IMR-90 (cell line): ENCODE data around the gene FCMR. TPM values are rescaled to one million over a fixed set of nuclear protein-coding genes. Genes with fewer than 3 reads are reported as not detected.

Experiments
- ATAC-seq: fragments of 200-7000 bp; cut with Tn5 transposase; 2 replicates; pipeline ENCODE4 v1.9.1; 2020; ENCODE audit warnings: low read depth, mild to moderate bottlenecking, moderate library complexity
- BruUV-seq: library from RNA; stranded (reverse); fragments of 400-500 nt; replicated peaks from 2 replicates; lab custom pipeline; 2021; lab: Mats Ljungman, UMichigan
- CTCF ChIA-PET: fragments of 300-600 bp; formaldehyde crosslinking; extraction: SDS; loops from one replicate; lab custom pipeline; 2021; ENCODE audit warnings: antibody characterized with exemption; lab: Yijun Ruan, JAX
- POLR2A ChIA-PET: fragments of 300-600 bp; sonication (Branson Sonifier 250); formaldehyde crosslinking; loops from one replicate; lab custom pipeline; 2022; ENCODE audit warnings: antibody characterized with exemption; ENCODE audit not compliant: unreplicated experiment; lab: Charles Lee
- DNase-seq: peaks from one replicate; pipeline ENCODE4 v3.0.0; 2013
- H2AFZ ChIP-seq: replicated peaks from 2 replicates; pipeline ENCODE3; 2013; ENCODE audit warnings: low read length, mild to moderate bottlenecking; ENCODE audit not compliant: poor library complexity
- H2AK5ac ChIP-seq: 2 replicates; pipeline ENCODE4 v1.6.1; 2013; ENCODE audit warnings: low read depth, low read length, inconsistent platforms
- H2AK9ac ChIP-seq: replicated peaks from 2 replicates; pipeline ENCODE3; 2013; ENCODE audit warnings: mild to moderate bottlenecking, low read depth, low read length, moderate library complexity; ENCODE audit not compliant: poor library complexity
- H2BK120ac ChIP-seq: 2 replicates; pipeline ENCODE4 v1.6.1; 2013; ENCODE audit warnings: low read depth, low read length, inconsistent platforms
- H2BK15ac ChIP-seq: 3 replicates; pipeline ENCODE4 v1.6.1; 2013; ENCODE audit warnings: low read depth, low read length, inconsistent platforms
- H2BK20ac ChIP-seq: 2 replicates; pipeline ENCODE4 v1.6.1; 2013; ENCODE audit warnings: low read depth, mild to moderate bottlenecking, inconsistent platforms, low read length, moderate library complexity
- H2BK5ac ChIP-seq: 2 replicates; pipeline ENCODE4 v1.6.1; 2013; ENCODE audit warnings: mild to moderate bottlenecking, low read depth, low read length, inconsistent platforms; ENCODE audit not compliant: poor library complexity, severe bottlenecking
- H3K14ac ChIP-seq: replicated peaks from 2 replicates; pipeline ENCODE4 v1.6.1; 2013; ENCODE audit warnings: low read depth, low read length, inconsistent platforms
- H3K18ac ChIP-seq: 2 replicates; pipeline ENCODE4 v1.6.1; 2013; ENCODE audit warnings: low read depth, low read length, control low read depth
- H3K23ac ChIP-seq: 2 replicates; pipeline ENCODE4 v1.6.1; 2013; ENCODE audit warnings: low read depth, low read length, inconsistent platforms
- H3K27ac ChIP-seq: 2 replicates; pipeline ENCODE4 v1.5.1; 2013; ENCODE audit warnings: mild to moderate bottlenecking, control low read depth, low read length; ENCODE audit not compliant: insufficient read depth
- H3K27me3 ChIP-seq: 2 replicates; pipeline ENCODE4 v1.6.1; 2013; ENCODE audit warnings: low read length; ENCODE audit not compliant: control insufficient read depth, insufficient read depth
- H3K36me3 ChIP-seq: 2 replicates; pipeline ENCODE4 v1.6.1; 2013; ENCODE audit warnings: low read length, mixed read lengths; ENCODE audit not compliant: control insufficient read depth, insufficient read depth
- H3K4ac ChIP-seq: 2 replicates; pipeline ENCODE4 v1.6.1; 2013; ENCODE audit warnings: low read depth, low read length, inconsistent platforms
- H3K4me1 ChIP-seq: 2 replicates; pipeline ENCODE4 v1.6.1; 2013; ENCODE audit warnings: low read length, mixed read lengths; ENCODE audit not compliant: control insufficient read depth, insufficient read depth
- H3K4me2 ChIP-seq: 2 replicates; pipeline ENCODE4 v1.6.1; 2013; ENCODE audit warnings: low read depth, mild to moderate bottlenecking, control low read depth, low read length, moderate library complexity
- H3K4me3 ChIP-seq: 2 replicates; pipeline ENCODE4 v1.5.1; 2013; ENCODE audit warnings: low read depth, mild to moderate bottlenecking, control low read depth, low read length, moderate library complexity; ENCODE audit not compliant: insufficient read depth
- H3K56ac ChIP-seq: 2 replicates; pipeline ENCODE4 v1.6.1; 2013; ENCODE audit warnings: low read length, inconsistent platforms; ENCODE audit not compliant: insufficient read depth; ENCODE audit errors: extremely low read depth
- H3K79me1 ChIP-seq, 2 experiments: 2 replicates each; pipeline ENCODE4 v1.6.1; 2013; ENCODE audit warnings: low read length in 2 of 2, inconsistent platforms in 1 of 2, low read depth in 1 of 2
- H3K9ac ChIP-seq: 2 replicates; pipeline ENCODE4 v1.6.1; 2013; ENCODE audit warnings: low read depth, low read length, control low read depth
- H3K9me1 ChIP-seq: 2 replicates; pipeline ENCODE4 v1.6.1; 2013; ENCODE audit warnings: low read length, inconsistent platforms; ENCODE audit not compliant: insufficient read depth
- H3K9me3 ChIP-seq: 2 replicates; pipeline ENCODE4 v1.6.1; 2013; ENCODE audit warnings: low read length; ENCODE audit not compliant: control insufficient read depth, insufficient read depth
- H4K20me1 ChIP-seq: 2 replicates; pipeline ENCODE4 v1.6.1; 2013; ENCODE audit warnings: low read length, inconsistent platforms; ENCODE audit not compliant: insufficient read depth
- H4K5ac ChIP-seq: 2 replicates; pipeline ENCODE4 v1.6.1; 2013; ENCODE audit warnings: mild to moderate bottlenecking, low read depth, low read length, control low read depth
- H4K8ac ChIP-seq, 2 experiments: 2 replicates each; pipeline ENCODE4 v1.6.1; 2013; ENCODE audit warnings: low read depth in 2 of 2, low read length in 2 of 2, control low read depth in 1 of 2, inconsistent platforms in 1 of 2
- H4K91ac ChIP-seq: 2 replicates; pipeline ENCODE4 v1.6.1; 2013; ENCODE audit warnings: low read depth, low read length, inconsistent platforms; ENCODE audit not compliant: insufficient read depth
- CHD1 ChIP-seq: IDR thresholded peaks from 2 replicates; pipeline ENCODE4 v1.6.1; 2012; ENCODE audit warnings: low read depth, low read length, improper control_type of control experiment
- RAD21 ChIP-seq: IDR thresholded peaks from 2 replicates; pipeline ENCODE4 v1.6.1; 2012; ENCODE audit warnings: low read length, improper control_type of control experiment
- SMC3 ChIP-seq: fragments of 150-350 bp; IDR thresholded peaks from 2 replicates; pipeline ENCODE4 v1.6.1; 2016; ENCODE audit warnings: low read depth, mild to moderate bottlenecking, antibody characterized with exemption, low read length, moderate library complexity
- WGBS, 2 experiments: methylation state at CpG; one replicate each; pipeline versions ENCODE4 v1.1.5 to v1.1.7; 2013; ENCODE audit warnings: missing lambda C conversion rate in 2 of 2; ENCODE audit not compliant: insufficient read length in 1 of 2; ENCODE audit errors: extremely low coverage in 2 of 2; 5-methylcytosine and 5-hydroxymethylcytosine counted together
- dilution Hi-C: fragments of 300-500 bp; cut with HindIII; formaldehyde crosslinking; loops from one replicate; pipeline ENCODE4 v1.14.3; 2018; ENCODE audit warnings: low sequenced_read_pairs; ENCODE audit not compliant: unreplicated experiment
- in situ Hi-C: fragments of 300-500 bp; cut with MboI; formaldehyde crosslinking; loops from 3 replicates; pipeline ENCODE4 v1.14.3; 2019; ENCODE audit warnings: low sequenced_read_pairs, inconsistent platforms, mixed read lengths
- intact Hi-C: fragments of 100-400 bp; cut with micrococcal nuclease; formaldehyde crosslinking; loops from 2 replicates; pipeline ENCODE4 v1.10.0; 2022
- polyA plus RNA-seq, 3 experiments: library from polyadenylated mRNA; depleted of rRNA; stranded (reverse); fragments of >200 nt; gene quantifications; 2 replicates each; pipeline ENCODE4 v1.2.3, GENCODE V29; 2012; ENCODE audit warnings: low replicate concordance in 1 of 3
- total RNA-seq: library from RNA; depleted of rRNA; stranded (reverse); fragments of >200 nt; gene quantifications from 2 replicates; pipeline ENCODE4 v1.2.3, GENCODE V29; 2012
- TF ChIP-seq, protein P1 (sequence below): conservative IDR thresholded peaks from 2 replicates; pipeline ENCODE4 v1.5.1; 2012; ENCODE audit warnings: mild to moderate bottlenecking, low read depth, low read length, improper control_type of control experiment
- TF ChIP-seq, protein P2 (sequence below): fragments of 150-350 bp; IDR thresholded peaks from 2 replicates; pipeline ENCODE4 v1.6.1; 2017; ENCODE audit warnings: mild to moderate bottlenecking, antibody characterized with exemption, low read length, low read depth

The FCMR gene
- total and polyA plus RNA-seq, 2 of the 4 experiments (the other 2 are of a cell fraction): 0.09 TPM; not detected in 1

DNA sequence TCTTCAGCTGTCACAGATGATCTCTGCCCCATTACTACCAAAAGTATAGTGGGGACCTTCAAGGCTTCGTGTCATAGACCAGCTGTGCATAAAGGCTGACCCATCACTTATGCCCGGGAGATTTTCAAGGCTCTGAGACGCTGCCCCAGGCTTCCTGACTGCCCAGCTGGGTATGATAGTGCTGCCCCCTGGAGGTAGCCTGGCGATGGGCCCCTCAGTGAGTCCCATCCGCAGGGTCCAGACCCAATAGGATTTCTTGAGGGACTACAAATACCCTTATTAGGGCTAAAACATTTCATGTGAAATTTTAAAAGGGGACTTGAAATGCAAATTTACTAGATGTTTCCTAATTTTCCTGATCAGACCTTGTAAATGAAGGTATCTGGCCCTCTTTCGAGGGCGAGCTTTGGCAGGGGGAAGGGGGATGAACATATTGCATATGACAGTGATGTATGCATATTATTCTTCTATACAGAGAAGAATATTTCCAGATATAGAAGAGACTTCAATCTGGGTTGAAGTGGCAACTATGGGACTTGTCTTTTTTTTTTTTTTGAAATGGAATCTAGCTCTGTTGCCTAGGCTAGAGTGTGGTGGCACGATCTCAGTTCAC is 11.7 kb upstream of the FCMR start:
- H3K23ac ChIP-seq: no peak overlapping the region
- no peak overlapping the region for H3K9ac ChIP-seq
- CTCF ChIA-PET: interaction anchor here (0.5 to 1.3 kb wide), 3 partner anchors 9 to 53 kb away, joined by 3 to 5 read pairs (median 3); no protein-coding TSS in a partner anchor
- dilution Hi-C loops: no loop called here
- no peak overlapping the region for H3K4me2 ChIP-seq
- no peak overlapping the region for H4K8ac ChIP-seq
- BruUV-seq: no TSS peak
- H4K5ac ChIP-seq: no peak overlapping the region
- no peaks in the 10 kb centered on the region for H3K79me1 ChIP-seq
- in situ Hi-C loops: no loop called here
- ATAC-seq (no peak), DNase-seq (no peak)
- H3K18ac ChIP-seq: no peak overlapping the region
- no peak overlapping the region for H2AK5ac ChIP-seq
- H3K4me3 ChIP-seq: no peak overlapping the region
- no peaks in the 10 kb centered on the region for H4K20me1 ChIP-seq
- 37% methylated on average over 2 of the region's 8 CpGs; no CpG with 5 or more reads in 1 of the 2 experiments for WGBS, 2 experiments
- H3K36me3 ChIP-seq: no peaks in the 10 kb centered on the region
- no peaks in the 10 kb centered on the region for H3K9me3 ChIP-seq
- intact Hi-C loops: no loop called here
- H3K56ac ChIP-seq: no peak overlapping the region
- no peak overlapping the region for H3K14ac ChIP-seq
- no peak overlapping the region for H2BK120ac ChIP-seq
- no peak overlapping the region for H4K91ac ChIP-seq
- POLR2A ChIA-PET: no interaction called here
- H3K27me3 ChIP-seq: peaks cover 14% of the 10 kb centered on the region; the same call in 1 of the 2 replicates
- no peaks in the 10 kb centered on the region for H3K9me1 ChIP-seq
- H3K27ac ChIP-seq: no peak overlapping the region
- H2BK20ac ChIP-seq: no peak overlapping the region
- no peak overlapping the region for H3K4ac ChIP-seq
- no peaks in the 10 kb centered on the region for H3K4me1 ChIP-seq
- no peak overlapping the region for H2AFZ ChIP-seq
- H2BK5ac ChIP-seq: no peak overlapping the region
- H2BK15ac ChIP-seq: no peak overlapping the region
- TF ChIP-seq, protein P1, sequence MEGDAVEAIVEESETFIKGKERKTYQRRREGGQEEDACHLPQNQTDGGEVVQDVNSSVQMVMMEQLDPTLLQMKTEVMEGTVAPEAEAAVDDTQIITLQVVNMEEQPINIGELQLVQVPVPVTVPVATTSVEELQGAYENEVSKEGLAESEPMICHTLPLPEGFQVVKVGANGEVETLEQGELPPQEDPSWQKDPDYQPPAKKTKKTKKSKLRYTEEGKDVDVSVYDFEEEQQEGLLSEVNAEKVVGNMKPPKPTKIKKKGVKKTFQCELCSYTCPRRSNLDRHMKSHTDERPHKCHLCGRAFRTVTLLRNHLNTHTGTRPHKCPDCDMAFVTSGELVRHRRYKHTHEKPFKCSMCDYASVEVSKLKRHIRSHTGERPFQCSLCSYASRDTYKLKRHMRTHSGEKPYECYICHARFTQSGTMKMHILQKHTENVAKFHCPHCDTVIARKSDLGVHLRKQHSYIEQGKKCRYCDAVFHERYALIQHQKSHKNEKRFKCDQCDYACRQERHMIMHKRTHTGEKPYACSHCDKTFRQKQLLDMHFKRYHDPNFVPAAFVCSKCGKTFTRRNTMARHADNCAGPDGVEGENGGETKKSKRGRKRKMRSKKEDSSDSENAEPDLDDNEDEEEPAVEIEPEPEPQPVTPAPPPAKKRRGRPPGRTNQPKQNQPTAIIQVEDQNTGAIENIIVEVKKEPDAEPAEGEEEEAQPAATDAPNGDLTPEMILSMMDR: peak; percentile 32; the same call in 1 of the 2 replicates
- TF ChIP-seq RAD21 (peak; percentile 10; the same call in 1 of the 2 replicates), SMC3 (no peak), CHD1 (no peak)
- TF ChIP-seq, protein P2, sequence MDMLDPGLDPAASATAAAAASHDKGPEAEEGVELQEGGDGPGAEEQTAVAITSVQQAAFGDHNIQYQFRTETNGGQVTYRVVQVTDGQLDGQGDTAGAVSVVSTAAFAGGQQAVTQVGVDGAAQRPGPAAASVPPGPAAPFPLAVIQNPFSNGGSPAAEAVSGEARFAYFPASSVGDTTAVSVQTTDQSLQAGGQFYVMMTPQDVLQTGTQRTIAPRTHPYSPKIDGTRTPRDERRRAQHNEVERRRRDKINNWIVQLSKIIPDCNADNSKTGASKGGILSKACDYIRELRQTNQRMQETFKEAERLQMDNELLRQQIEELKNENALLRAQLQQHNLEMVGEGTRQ: no peak
- H2AK9ac ChIP-seq: no peak overlapping the region
